Renal cortical epithelial cell (primary cell): ENCODE results near the gene PTPN23. TPM values are rescaled to one million over a fixed set of nuclear protein-coding genes. Genes with fewer than 3 reads are reported as not detected.
"Not testable (repeated sequence)": the region's sequence is repeated elsewhere in the genome, so short reads cannot be mapped to it uniquely, and the experiment has no call there.

Experiments used
- DNase-seq: peaks from one replicate; pipeline ENCODE4 v3.0.0-alpha.2; 2011; ENCODE audit warnings: low read depth
- total RNA-seq: library from RNA; depleted of rRNA; stranded (reverse); fragments of >200 nt; gene quantifications from 2 replicates; pipeline ENCODE4 v1.2.3, GENCODE V29; 2014

PTPN23 gene
- total RNA-seq, 1 donor from 2014 or later: 50.3 TPM

GRCh38 chr3:47444103-47444502 is 63.3 kb downstream of the PTPN23 start:
- DNase-seq: no peak

GRCh38 chr3:47452453-47453215 is 71.8 kb downstream of the PTPN23 start:
- DNase-seq: no peak

DNA sequence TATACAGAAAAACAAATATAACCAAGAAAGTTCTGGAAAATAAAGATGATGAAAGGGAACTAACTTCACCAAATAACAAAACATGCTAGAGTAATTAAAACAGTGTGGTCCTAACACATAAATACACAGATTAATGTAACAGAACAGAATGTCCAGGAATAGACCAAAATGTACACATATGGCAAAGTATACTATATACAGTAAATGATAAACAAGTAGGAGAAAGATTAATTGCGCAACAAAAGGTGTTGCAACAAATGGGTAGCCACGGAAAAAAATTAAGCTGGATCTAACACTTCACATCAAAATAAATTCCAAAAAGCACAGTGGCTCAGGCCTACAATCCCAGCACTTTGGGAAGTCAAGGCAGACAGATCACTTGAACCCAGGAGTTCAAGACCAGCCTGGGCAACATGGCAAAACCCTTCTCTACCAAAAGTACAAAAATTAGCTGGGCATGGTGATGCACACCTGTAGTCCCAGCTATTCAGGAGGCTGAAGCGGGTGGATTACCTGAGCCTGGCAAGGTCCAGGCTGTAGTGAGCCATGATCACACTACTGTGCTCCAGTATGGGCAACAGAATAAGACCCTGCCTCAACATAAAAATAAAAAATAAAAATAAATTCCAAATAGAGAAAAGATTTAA is 75.1 kb downstream of the PTPN23 start:
- no peak for DNase-seq

DNA sequence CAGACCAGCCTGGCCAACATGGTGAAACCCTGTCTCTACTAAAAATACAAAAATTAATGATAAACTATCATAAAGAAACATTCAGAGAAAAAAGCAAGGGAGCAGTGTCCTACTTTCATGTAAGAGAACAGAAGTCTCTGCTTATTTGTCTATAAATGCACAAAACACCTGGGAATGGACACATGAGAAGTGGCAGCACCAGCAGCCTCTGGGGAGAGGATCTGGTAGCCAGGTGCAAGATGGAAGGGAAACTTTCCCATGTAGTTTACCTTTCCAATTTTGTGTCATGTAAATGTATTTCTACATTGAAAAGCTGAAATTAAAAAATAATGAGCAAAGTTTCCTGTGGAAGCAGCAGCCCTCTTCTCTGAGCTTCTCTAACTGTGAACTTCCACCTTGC is 76.2 kb downstream of the PTPN23 start:
- no peak for DNase-seq

GRCh38 chr3:47459534-47460085 is 78.8 kb downstream of the PTPN23 start:
- not testable (repeated sequence) for DNase-seq

Other genes with a start within 250 kb of the PTPN23 start
- 22.7 and 75.3 TPM in 2 replicates for gene SETD2, start 216.9 kb upstream of the PTPN23 start, total RNA-seq
- gene KIF9, start 98.2 kb upstream of the PTPN23 start, total RNA-seq: 16.7 and 19.8 TPM in 2 replicates
- 38.0 and 38.2 TPM in 2 replicates for gene KLHL18, start 98.1 kb upstream of the PTPN23 start, total RNA-seq
- gene SCAP, start 94.9 kb downstream of the PTPN23 start, total RNA-seq: 37.9 and 91.4 TPM in 2 replicates
- 17.4 and 29.2 TPM in 2 replicates for gene ELP6, start 132.7 kb downstream of the PTPN23 start, total RNA-seq
- 0.40 and 1.2 TPM in 2 replicates for gene CSPG5, start 197.8 kb downstream of the PTPN23 start, total RNA-seq